K562 (cell line): ENCODE results near the gene KIF25. TPM values are rescaled to one million over a fixed set of nuclear protein-coding genes. Genes with fewer than 3 reads are reported as not detected.

Source experiments
- ATAC-seq: fragments of 200-7000 bp; cut with Tn5 transposase; 3 replicates; pipeline ENCODE4 v1.9.1; 2020; ENCODE audit warnings: moderate library complexity
- BruUV-seq: library from RNA; stranded (reverse); fragments of 400-500 nt; replicated peaks from 2 replicates; lab custom pipeline; 2021; lab: Mats Ljungman, UMichigan
- CTCF ChIA-PET: fragments of 300-600 bp; formaldehyde crosslinking; extraction: SDS; loops from one replicate; lab custom pipeline; 2021; ENCODE audit warnings: low intra/inter-chr PET ratio; lab: Yijun Ruan, JAX
- POLR2A ChIA-PET: fragments of 300-600, 350-650 bp; sonication (Branson Sonifier 250); formaldehyde crosslinking; extraction: SDS; loops from one replicate; lab custom pipeline; 2021; ENCODE audit warnings: antibody characterized with exemption, inconsistent platforms; lab: Yijun Ruan, JAX
- DNase-seq, 4 experiments: peaks; one replicate each; pipeline versions ENCODE4 v3.0.0 to v3.0.0-alpha.2; 2011 to 2018; ENCODE audit warnings: low spot score in 3 of 4, mixed read lengths in 3 of 4; ENCODE audit errors: extremely low read depth in 1 of 4
- FAIRE-seq: peaks from 2 replicates; lab custom pipeline; 2011; peaks lifted over from hg19 to GRCh38; lab: Jason Lieb, UNC
- H2AFZ ChIP-seq: 2 replicates; pipeline ENCODE4 v1.6.0; 2011; ENCODE audit warnings: low read depth, low read length, control low read depth, inconsistent platforms
- H3K27ac ChIP-seq: fragments of 200-600 bp; 3 replicates; pipeline ENCODE4 v1.8.0; 2011; ENCODE audit warnings: low read depth, mild to moderate bottlenecking, control low read depth, inconsistent platforms, low read length, moderate library complexity, mixed read lengths; ENCODE audit errors: extremely low read depth
- H3K27me3 ChIP-seq, 2 experiments: fragments of 300-600 bp in 1 of 2; 2 replicates in 1 of 2; 3 replicates in 1 of 2; pipeline versions ENCODE4 v1.6.0 to v1.8.0; 2011; ENCODE audit warnings: inconsistent platforms in 2 of 2, low read length in 2 of 2, mild to moderate bottlenecking in 1 of 2, mixed read lengths in 1 of 2, moderate library complexity in 1 of 2; ENCODE audit not compliant: control insufficient read depth in 2 of 2, insufficient read depth in 2 of 2
- H3K36me3 ChIP-seq: fragments of 300-600 bp; 3 replicates; pipeline ENCODE4 v1.8.0; 2011; ENCODE audit warnings: mild to moderate bottlenecking, low read length, inconsistent platforms; ENCODE audit not compliant: control insufficient read depth, insufficient read depth
- H3K4me1 ChIP-seq, 2 experiments: fragments of 200-600 bp in 1 of 2; replicated peaks in 1 of 2; 2 replicates in 1 of 2; 3 replicates in 1 of 2; pipeline versions ENCODE4 v1.5.1 to v1.8.0; 2011; ENCODE audit warnings: inconsistent platforms in 2 of 2, low read length in 2 of 2, mild to moderate bottlenecking in 1 of 2, mixed read lengths in 1 of 2, moderate library complexity in 1 of 2; ENCODE audit not compliant: control insufficient read depth in 2 of 2, insufficient read depth in 2 of 2
- H3K4me2 ChIP-seq: 2 replicates; pipeline ENCODE4 v1.6.1; 2011; ENCODE audit warnings: low read length, control low read depth, inconsistent platforms, mixed read lengths; ENCODE audit not compliant: insufficient read depth
- H3K4me3 ChIP-seq: fragments of 200-600 bp; sonication (generic), shearing (Covaris generic); 2 replicates; pipeline ENCODE4 v1.5.1; 2016; ENCODE audit warnings: control low read depth, inconsistent platforms
- H3K79me2 ChIP-seq: fragments of 200-600 bp; 3 replicates; pipeline ENCODE4 v1.8.0; 2011; ENCODE audit warnings: low read length, inconsistent platforms; ENCODE audit not compliant: control insufficient read depth, insufficient read depth
- H3K9ac ChIP-seq, 2 experiments: 2 replicates each; pipeline versions ENCODE4 v1.6.0 to v1.6.1; 2011; ENCODE audit warnings: low read depth in 2 of 2, low read length in 2 of 2, control low read depth in 1 of 2, inconsistent platforms in 1 of 2, mild to moderate bottlenecking in 1 of 2, mixed read lengths in 1 of 2; ENCODE audit not compliant: insufficient read depth in 1 of 2
- H3K9me1 ChIP-seq: one replicate; pipeline ENCODE4 v1.6.0; 2011; ENCODE audit warnings: inconsistent platforms, mild to moderate bottlenecking, low read length, moderate library complexity; ENCODE audit not compliant: control insufficient read depth, insufficient read depth
- H3K9me3 ChIP-seq: replicated peaks from 2 replicates; pipeline ENCODE4 v1.5.1; 2011; ENCODE audit warnings: low read depth, low read length, inconsistent platforms; ENCODE audit not compliant: control insufficient read depth, insufficient read depth
- H4K20me1 ChIP-seq: replicated peaks from 2 replicates; pipeline ENCODE4 v1.6.1; 2011; ENCODE audit warnings: low read length, inconsistent platforms, mixed read lengths; ENCODE audit not compliant: control insufficient read depth, insufficient read depth
- ETS1 ChIP-seq: conservative IDR thresholded peaks from 2 replicates; pipeline ENCODE4 v1.6.1; 2011; ENCODE audit warnings: low read depth, mild to moderate bottlenecking, low read length; ENCODE audit not compliant: control insufficient read depth
- POLR2G ChIP-seq: fragments of 200-400 bp; formaldehyde crosslinking; IDR thresholded peaks from 2 replicates; pipeline ENCODE4 v1.6.1; 2017; ENCODE audit warnings: low read depth, mild to moderate bottlenecking, antibody characterized with exemption, low read length, moderate library complexity
- PREB ChIP-seq: sonication (generic); formaldehyde crosslinking; IDR thresholded peaks from 2 replicates; pipeline ENCODE4 v1.8.1; 2023; ENCODE audit warnings: mild to moderate bottlenecking, missing genetic modification reagents
- REST ChIP-seq, 2 experiments: fragments of 450-650 bp; formaldehyde crosslinking in 1 of 2; IDR thresholded peaks; 2 replicates each; pipeline versions ENCODE4 v1.4.0 to v1.6.1; 2014 to 2020; ENCODE audit warnings: mild to moderate bottlenecking in 2 of 2, borderline replicate concordance in 1 of 2, low read depth in 1 of 2
- SREBF2 ChIP-seq: sonication (generic); formaldehyde crosslinking; IDR thresholded peaks from 2 replicates; pipeline ENCODE4 v1.4.0; 2020; ENCODE audit warnings: mild to moderate bottlenecking, missing genetic modification reagents
- TAF7 ChIP-seq: fragments of 450-650 bp; IDR thresholded peaks from 2 replicates; pipeline ENCODE4 v1.6.1; 2016; ENCODE audit warnings: missing genetic modification characterization, missing compliant biosample characterization
- ZNF280A ChIP-seq: fragments of 450-650 bp; IDR thresholded peaks from 2 replicates; pipeline ENCODE4 v1.6.1; 2018; ENCODE audit warnings: mild to moderate bottlenecking, low read depth; ENCODE audit not compliant: partially characterized antibody
- ZNF780A ChIP-seq: fragments of 250-450 bp; sonication (Bioruptor Pico); IDR thresholded peaks from 2 replicates; pipeline ENCODE4 v1.5.0; 2021; ENCODE audit warnings: mild to moderate bottlenecking
- WGBS: fragments of 100-300 bp; shearing (Covaris generic); methylation state at CpG from one replicate; pipeline ENCODE4 v1.1.6; 2016; ENCODE audit warnings: low coverage, mixed read lengths; ENCODE audit not compliant: insufficient coverage; ENCODE audit errors: missing lambda C conversion rate; 5-methylcytosine and 5-hydroxymethylcytosine counted together
- in situ Hi-C: fragments of 300-500 bp; cut with MboI; formaldehyde crosslinking; loops from 4 replicates; pipeline ENCODE4 v1.15.0; 2018; ENCODE audit warnings: inconsistent platforms, mixed read lengths
- intact Hi-C: fragments of 100-400 bp; cut with micrococcal nuclease; formaldehyde crosslinking; loops from 2 replicates; pipeline ENCODE4 v1.14.2; 2022
- polyA plus RNA-seq, 8 experiments: library from polyadenylated mRNA; depleted of rRNA in 4 of 8; stranded (reverse) in 5 of 8; unstranded in 3 of 8; fragments of >200 nt; fragmentation: Nextera tagmentation in 2 of 8; fragmentation: Illumina TruSeq in 1 of 8; extraction: Ambion mirVana in 2 of 8; extraction: Trizol in 1 of 8; gene quantifications; 2 replicates each; pipeline versions ENCODE4 v1.2.1 to v1.2.3, GENCODE V29; 2011 to 2014; ENCODE audit warnings: inconsistent platforms in 1 of 8, missing spikeins in 1 of 8
- total RNA-seq, 7 experiments: library from RNA; depleted of rRNA in 6 of 7; stranded (reverse); fragments of >200 nt in 6 of 7; fragmentation: Illumina TruSeq in 2 of 7; extraction: Trizol in 2 of 7; gene quantifications; 2 replicates each; pipeline versions ENCODE4 v1.2.1 to v1.2.3, GENCODE V29; 2011 to 2021; ENCODE audit warnings: low replicate concordance in 1 of 7

KIF25 gene
- total and polyA plus RNA-seq, 9 of the 15 experiments (the other 6 are each of a cell fraction or from before 2014, with no cell fraction given), result 0.04 to 0.49 (median 0.23) TPM; not detected in 5

- Histone ChIP-seq H3K9me1 (no peaks in the 10 kb centered on the region), H2AFZ (no peak overlapping the region), H3K4me3 (no peak overlapping the region), H3K27ac (no peak overlapping the region), H3K9ac (no peak overlapping the region), H3K4me2 (no peak overlapping the region), H3K4me1 (peaks cover 0 to 9% of the 10 kb centered on the region in 2 experiments; a peak in 3 of 5 replicates), H3K27me3 (peaks cover 33 to 54% of the 10 kb centered on the region in 2 experiments), H3K9me3 (no peaks in the 10 kb centered on the region), H4K20me1 (no peaks in the 10 kb centered on the region), H3K36me3 (no peaks in the 10 kb centered on the region), H3K79me2 (no peaks in the 10 kb centered on the region)
- POLR2A ChIA-PET, result no interaction called here
- WGBS, result 10% methylated on average over 18 of the region's 18 CpGs
- BruUV-seq, result no TSS peak
- FAIRE-seq (no peak), DNase-seq (no peak), ATAC-seq (no peak)
- in situ Hi-C loops (no loop called here), intact Hi-C loops (no loop called here)
- CTCF ChIA-PET, result no interaction called here
- TF ChIP-seq POLR2G, result no peak
- TF ChIP-seq ZNF280A, result no peak
- no peak for TF ChIP-seq ETS1
- no peak for TF ChIP-seq TAF7 (tag)
- TF ChIP-seq SREBF2 (CRISPR knock-in tag), result no peak
- no peak for TF ChIP-seq PREB (CRISPR knock-in tag)
- no peak for TF ChIP-seq REST (IDR thresholded peaks at IDR 0.05; ENCODE audit: borderline replicate concordance)
- no peak for TF ChIP-seq REST (CRISPR knock-in tag; IDR thresholded peaks at IDR 0.05; ENCODE audit: low read depth)
- TF ChIP-seq ZNF780A (CRISPR knock-in tag), result no peak
Measured at GRCh38 chr6:168024951-168025510, 27.6 kb downstream of the KIF25 start.
